Cardiac fibroblast (primary cell): ENCODE measurements around the gene ZCCHC24.
A peak's percentile ranks its signal among the peaks of the same experiment; 100 is the strongest.

ENCODE experiments used
- DNase-seq, 2 donors: peaks; one replicate each; pipeline versions ENCODE4 v3.0.0 to v3.0.0-alpha.2; 2010; ENCODE audit warnings: low read depth in 2 of 2
- H3K4me3 ChIP-seq, 2 donors: replicated peaks in 1 of 2; 1 replicate in 1 of 2; 2 replicates in 1 of 2; pipeline ENCODE4 v1.5.1; 2011; ENCODE audit warnings: low read depth in 2 of 2, low read length in 2 of 2, mild to moderate bottlenecking in 2 of 2, moderate library complexity in 1 of 2
- TF ChIP-seq, protein P1 (sequence below): IDR thresholded peaks from one replicate; pipeline ENCODE4 v1.5.1; 2011; ENCODE audit warnings: low read depth, mild to moderate bottlenecking, low read length, inconsistent platforms

Gene ZCCHC24

GRCh38 chr10:79379512-79380124 lies 65.8 kb downstream of the ZCCHC24 start:
- peak overlapping the region in 1 of 2 donors; percentile 21 for H3K4me3 ChIP-seq
- TF ChIP-seq, protein P1, sequence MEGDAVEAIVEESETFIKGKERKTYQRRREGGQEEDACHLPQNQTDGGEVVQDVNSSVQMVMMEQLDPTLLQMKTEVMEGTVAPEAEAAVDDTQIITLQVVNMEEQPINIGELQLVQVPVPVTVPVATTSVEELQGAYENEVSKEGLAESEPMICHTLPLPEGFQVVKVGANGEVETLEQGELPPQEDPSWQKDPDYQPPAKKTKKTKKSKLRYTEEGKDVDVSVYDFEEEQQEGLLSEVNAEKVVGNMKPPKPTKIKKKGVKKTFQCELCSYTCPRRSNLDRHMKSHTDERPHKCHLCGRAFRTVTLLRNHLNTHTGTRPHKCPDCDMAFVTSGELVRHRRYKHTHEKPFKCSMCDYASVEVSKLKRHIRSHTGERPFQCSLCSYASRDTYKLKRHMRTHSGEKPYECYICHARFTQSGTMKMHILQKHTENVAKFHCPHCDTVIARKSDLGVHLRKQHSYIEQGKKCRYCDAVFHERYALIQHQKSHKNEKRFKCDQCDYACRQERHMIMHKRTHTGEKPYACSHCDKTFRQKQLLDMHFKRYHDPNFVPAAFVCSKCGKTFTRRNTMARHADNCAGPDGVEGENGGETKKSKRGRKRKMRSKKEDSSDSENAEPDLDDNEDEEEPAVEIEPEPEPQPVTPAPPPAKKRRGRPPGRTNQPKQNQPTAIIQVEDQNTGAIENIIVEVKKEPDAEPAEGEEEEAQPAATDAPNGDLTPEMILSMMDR = no peak
- DNase-seq = peak in 1 of 2 donors; percentile 69

DNA sequence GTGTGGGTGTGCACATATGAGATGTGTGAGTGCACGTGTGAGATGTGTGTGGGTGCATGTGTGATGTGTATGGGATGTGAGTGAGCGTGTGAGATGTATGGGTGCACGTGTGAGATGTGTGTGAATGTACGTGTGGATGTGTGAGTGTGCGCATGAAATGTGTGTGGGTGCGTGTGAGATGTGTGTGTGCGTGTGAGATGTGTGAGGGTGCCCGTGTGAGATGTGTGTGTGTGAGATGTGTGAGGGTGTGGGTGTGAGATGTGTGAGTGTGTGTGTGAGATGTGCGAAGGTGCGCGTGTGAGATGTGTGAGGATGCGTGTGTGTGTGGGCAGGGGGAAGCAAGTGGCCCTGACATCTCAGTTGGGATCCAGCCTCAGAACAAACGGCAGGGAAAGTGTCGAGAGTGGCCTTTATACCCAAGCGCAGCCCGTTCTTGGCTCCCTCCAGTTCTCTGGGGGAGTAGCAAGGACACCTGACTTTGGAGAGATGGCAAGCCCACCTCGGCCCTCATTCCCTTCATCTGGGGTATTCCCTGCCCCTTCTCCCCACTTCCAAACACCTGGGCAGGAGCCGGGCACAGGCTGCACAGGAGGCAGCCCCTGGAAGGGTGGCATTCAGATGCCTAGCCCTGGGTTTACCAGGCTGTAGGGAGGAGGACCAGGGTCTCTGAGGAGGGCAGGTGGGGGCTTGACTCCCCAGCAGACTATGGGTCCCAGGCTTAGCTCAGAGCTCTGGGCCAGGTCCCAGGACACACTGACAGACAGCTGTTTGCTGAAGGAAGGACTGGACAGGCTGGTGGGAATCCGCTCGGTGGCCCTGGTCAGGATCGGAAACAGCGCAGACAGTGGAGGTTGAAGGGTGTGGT lies 66.5 kb downstream of the ZCCHC24 start:
- TF ChIP-seq, protein P1 = no peak
- DNase-seq = no peak
- H3K4me3 ChIP-seq = no peak overlapping the region

DNA sequence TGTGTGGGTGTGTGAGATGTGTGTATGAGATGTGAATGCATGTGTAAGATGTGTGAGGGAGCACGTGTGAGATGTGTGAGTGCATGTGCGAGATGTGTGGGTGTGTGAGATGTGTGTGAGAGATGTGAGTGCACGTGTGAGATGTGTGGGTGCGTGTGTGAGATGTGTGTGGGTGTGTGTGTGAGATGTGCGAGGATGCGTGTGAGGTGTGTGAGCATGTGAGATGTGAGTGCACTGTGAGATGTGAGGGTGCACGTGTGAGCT lies 67.1 kb downstream of the ZCCHC24 start:
- no peak overlapping the region for H3K4me3 ChIP-seq
- TF ChIP-seq, protein P1 = no peak
- DNase-seq = no peak

- no peak for DNase-seq
- H3K4me3 ChIP-seq = no peak overlapping the region
- TF ChIP-seq, protein P1 = no peak
Observed at GRCh38 chr10:79377557-79378382, 67.7 kb downstream of the ZCCHC24 start.

DNA sequence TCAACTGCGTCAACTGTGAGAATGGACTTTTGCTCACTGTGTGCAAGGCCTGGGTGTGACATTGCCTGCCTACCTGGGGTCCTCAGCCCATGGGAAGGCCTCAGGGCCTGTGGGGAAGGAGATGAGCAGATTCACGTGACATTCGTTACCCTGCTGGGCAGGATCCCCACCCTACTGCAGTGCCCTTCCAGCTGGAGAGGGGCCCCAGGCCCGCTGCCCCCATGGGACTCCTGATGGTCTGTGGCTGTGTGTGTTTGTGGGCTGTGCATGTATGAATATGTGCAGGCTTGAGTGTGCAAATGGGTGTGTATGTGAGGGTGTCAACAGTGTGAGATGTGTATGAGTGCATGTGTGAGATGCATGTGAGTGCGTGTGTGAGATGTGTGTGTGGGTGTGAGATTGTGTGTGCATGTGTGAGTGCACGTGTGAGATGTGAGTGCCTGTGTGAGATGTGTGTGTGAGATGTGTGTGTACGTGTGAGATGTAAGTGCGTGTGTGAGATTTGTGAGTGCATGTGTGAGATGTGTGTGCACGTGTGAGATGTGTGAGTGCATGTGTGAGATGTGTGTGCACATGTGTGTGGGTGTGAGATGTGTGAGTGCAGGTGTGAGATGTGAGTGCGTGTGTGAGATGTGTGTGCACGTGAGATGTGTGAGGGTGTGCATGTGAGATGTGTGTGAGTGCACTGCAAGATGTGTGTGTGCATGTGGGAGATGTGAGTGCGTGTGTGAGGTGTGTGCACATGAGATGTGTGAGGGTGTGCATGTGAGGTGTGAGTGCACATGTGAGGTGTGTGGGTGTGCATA lies 68.5 kb downstream of the ZCCHC24 start:
- TF ChIP-seq, protein P1 = no peak
- DNase-seq = no peak

GRCh38 chr10:79376078-79376628 lies 69.3 kb downstream of the ZCCHC24 start:
- TF ChIP-seq, protein P1 = no peak
- no peak overlapping the region for H3K4me3 ChIP-seq
- no peak for DNase-seq

More for the DNA sequence above, 68.5 kb downstream of the ZCCHC24 start:
- no peak overlapping the region for H3K4me3 ChIP-seq
